G401 (cell line): ENCODE measurements around the gene FGR. TPM values are rescaled to one million over a fixed set of nuclear protein-coding genes. Genes with fewer than 3 reads are reported as not detected.

ENCODE experiments used
- DNase-seq: peaks from one replicate; pipeline ENCODE4 v3.0.0-alpha.2; 2015; ENCODE audit warnings: low spot score
- in situ Hi-C: cut with HindIII; loops from 2 replicates; pipeline ENCODE4 v1.10.0; 2016; ENCODE audit warnings: low sequenced_read_pairs, mixed read lengths
- total RNA-seq: library from RNA; depleted of rRNA; stranded (reverse); fragments of >200 nt; shearing (Covaris generic); gene quantifications from 2 replicates; pipeline ENCODE4 v1.2.3, GENCODE V29; 2014

Gene FGR
- total RNA-seq, 1 experiment from 2014 or later, result not detected

GRCh38 chr1:27575840-27576331, 59.1 kb downstream of the FGR start:
- peak; percentile 74 for DNase-seq
- in situ Hi-C loops, result loop anchor here (25.0 kb wide), 1 partner anchor 164 kb away; no protein-coding TSS in a partner anchor

DNA sequence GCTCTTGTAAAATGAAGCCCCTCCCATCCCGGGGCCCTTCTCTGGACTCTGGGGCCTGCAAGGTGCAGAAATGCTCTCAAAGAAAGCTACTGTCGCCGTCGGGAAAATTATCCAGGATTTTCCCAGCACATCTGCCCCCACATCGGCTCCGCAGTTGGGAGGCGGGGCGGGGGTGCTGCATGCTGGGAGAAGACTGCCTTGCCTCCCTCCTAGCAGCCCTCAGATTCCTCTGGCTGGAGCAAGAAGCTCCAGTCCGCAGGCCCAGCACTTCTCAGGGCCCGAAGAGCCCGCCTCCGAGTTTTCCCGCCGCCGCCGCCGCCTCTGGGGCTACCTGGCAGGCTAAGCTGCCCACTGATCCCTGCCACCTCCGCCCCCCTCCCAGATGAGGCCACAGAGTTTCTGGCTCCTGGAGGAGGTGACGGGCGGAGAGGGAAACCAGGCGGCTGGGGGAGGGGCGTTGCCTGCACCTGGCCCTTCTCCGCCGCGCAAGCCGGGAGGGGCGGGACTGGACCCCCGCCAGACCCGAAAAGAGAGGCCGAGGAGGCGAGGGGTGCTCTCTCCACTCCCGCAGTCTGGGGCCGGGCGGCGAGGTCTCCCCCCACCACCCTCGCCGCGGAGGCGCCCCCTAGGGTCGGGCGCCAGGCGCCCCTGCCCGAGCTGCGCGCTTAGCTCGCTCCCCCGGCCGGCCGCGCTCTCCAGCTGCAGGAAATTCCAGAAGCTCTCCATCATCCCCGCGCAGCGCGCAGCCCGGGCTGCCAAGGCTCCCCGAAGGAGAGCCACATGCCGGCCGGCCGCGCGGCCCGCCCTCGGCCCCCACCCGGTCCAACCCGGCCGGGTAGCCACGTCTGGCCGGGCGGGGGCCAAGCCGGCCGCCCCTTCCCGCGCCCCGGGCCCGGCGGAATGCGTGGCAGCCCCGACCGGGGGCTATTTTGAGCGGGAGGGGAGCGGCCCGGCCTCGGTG, 59.8 kb downstream of the FGR start:
- in situ Hi-C loops, result loop anchor here (25.0 kb wide), 1 partner anchor 163 kb away; no protein-coding TSS in a partner anchor
- DNase-seq, result no peak

GRCh38 chr1:27574001-27574781, 60.8 kb downstream of the FGR start:
- in situ Hi-C loops, result no loop called here
- no peak for DNase-seq

GRCh38 chr1:27572679-27573426, 62.1 kb downstream of the FGR start:
- DNase-seq, result peak; percentile 58
- in situ Hi-C loops, result no loop called here

DNA sequence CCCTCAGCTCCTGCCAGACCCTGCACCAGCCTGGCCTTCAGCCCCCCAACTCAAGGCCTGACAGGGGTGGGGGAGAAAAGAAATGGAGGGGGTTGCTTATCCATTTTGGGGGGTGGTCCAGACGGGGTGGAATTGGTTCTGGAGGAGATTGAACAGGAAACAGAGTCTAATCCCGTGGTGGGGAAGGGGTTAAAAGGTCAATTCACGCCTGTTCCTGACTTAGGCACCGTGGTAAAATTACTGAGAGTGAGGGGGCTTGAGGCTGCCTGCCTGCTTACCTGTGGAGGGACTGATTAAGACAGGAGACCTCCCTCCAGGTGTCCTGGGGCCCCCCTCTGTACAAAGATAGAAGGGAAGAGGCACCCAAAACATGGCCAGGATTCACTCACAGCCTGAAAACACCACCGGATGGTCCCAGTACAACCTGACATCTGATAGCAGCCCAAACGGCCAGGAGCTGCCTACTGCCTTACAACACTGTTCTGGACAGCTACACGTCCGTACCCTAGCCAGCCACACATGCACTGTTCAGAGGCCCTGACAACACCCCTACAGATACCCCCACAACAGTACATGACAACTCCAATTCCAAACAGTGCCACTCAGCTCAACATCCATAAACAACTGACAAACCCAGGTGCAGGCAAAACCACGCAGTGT, 62.8 kb downstream of the FGR start:
- DNase-seq, result peak; percentile 68
- in situ Hi-C loops, result no loop called here

- DNase-seq, result peak; percentile 79
- in situ Hi-C loops, result no loop called here
These were observed 63.5 kb downstream of the FGR start for GRCh38 chr1:27571439-27572018.

- in situ Hi-C loops, result no loop called here
- no peak for DNase-seq
These were observed 64.2 kb downstream of the FGR start for GRCh38 chr1:27570784-27571183.

- no peak for DNase-seq
- in situ Hi-C loops, result no loop called here
These were observed 64.6 kb downstream of the FGR start for GRCh38 chr1:27570356-27570755.

DNA sequence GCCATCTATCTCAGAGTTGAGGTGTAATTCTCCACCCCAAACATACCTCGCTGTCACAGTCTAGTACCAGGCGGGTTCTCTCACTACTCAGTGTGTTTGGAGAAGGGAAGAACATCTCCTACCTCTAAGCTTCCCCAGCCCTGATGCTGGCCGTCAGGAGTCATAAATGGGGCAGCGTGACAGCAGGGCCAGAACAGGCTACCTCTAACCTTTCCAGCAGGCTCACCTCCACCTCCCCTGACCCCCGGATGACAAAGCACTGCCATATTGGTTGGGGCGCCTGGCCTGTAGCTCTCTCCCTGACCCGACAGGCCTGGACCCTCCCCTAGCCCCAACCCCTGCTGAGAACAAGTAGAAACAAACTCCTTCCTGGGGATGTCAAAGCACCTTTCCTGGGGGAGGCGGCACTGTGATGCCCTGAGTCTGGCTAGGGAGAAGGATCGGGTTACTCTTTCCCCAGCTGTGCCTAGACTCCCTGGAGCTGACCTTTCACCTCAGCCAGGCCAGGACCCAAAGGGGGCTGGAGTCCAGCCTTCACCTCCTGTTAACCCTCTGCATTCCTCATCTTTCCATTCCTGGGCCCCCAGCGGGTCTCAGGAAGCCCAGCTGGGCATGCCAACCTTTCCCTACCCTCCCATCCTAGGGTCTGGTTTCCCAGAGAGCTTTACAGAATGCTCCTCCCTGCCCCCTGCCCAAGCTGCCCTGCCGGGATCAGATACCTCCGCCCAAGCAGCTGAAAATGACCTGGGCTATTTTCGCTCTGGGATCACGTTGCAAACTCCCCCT, 65.3 kb downstream of the FGR start:
- peak; percentile 68 for DNase-seq

DNA sequence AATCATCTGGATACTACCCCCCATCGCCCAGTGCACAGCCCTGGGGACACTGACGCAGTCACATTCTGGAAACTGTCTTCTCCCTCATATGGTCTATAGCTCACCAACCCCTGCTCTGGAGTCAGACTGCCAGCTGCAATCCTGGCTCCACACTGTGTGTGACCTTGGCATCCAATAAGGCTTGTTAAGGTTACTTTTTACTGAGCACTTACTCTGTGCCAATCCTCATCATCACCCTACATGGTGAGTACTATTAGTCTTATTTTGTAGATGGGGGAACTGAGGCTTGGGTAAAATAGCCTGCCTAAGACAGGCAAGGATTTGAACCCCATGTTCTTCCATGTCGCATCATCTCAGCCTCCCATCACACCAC, 65.9 kb downstream of the FGR start:
- in situ Hi-C loops, result no loop called here
- DNase-seq, result no peak

More for the DNA sequence above, 65.3 kb downstream of the FGR start:
- in situ Hi-C loops, result no loop called here

- in situ Hi-C loops, result no loop called here
- DNase-seq, result peak; percentile 89
These were observed 66.5 kb downstream of the FGR start for GRCh38 chr1:27568300-27569087.

- in situ Hi-C loops, result no loop called here
- DNase-seq, result no peak
These were observed 67.0 kb downstream of the FGR start for GRCh38 chr1:27567971-27568299.

DNA sequence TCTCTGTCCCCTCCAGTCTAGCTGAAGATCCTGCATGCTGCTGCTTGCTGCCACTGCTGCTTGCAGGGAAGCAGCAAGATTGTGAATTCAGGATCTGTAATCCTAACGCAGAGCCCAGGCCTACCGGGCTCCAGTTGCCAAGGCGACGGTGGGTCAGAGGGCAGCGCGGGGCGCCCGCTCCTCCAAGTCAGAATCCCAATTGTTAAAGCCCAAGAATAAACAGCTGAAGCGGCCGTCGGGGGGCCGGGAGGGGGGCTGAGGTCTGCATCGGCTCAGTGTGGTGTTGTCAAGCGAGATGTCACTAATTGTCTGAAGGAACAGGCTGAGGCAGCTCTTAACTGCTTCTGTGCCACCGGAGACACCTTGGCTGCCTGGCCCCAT, 67.8 kb downstream of the FGR start:
- no peak for DNase-seq
- in situ Hi-C loops, result no loop called here

DNA sequence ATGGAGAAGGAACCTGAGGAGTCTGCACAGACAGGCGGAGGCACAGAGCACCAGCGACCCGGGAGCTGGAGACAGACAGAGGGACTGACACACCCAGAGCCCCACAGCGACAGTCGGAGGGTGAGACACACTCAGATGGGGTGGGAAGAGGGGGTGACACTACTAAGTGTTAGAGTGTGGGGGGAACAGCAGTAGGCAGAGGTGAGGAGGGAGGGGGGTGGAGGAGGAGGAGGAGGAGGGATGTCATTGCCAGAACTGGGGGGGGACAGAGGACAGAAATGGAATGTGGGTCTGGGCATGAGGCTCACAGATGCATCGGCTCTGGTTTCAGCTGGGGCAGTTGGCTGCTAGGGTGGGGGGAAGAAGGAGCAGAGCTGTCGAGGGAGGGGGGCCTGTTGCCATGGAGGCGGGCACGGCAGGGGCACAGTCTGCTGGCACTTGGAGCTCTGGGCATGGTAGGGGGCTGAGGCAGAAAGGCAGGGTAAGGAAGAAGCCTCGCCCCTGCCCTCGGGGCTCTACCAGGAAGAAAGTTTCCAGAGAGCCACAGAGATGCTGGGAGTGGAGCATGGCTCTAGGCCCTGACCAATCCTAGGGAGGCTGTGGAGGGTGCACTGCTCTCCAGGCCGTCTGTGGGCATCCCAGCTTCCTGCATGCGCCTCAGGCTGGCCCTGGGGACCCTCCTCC, 68.4 kb downstream of the FGR start:
- in situ Hi-C loops, result no loop called here
- no peak for DNase-seq

GRCh38 chr1:27564710-27565649, 70.0 kb downstream of the FGR start:
- peak; percentile 63 for DNase-seq
- in situ Hi-C loops, result no loop called here
